Thoracic aorta (tissue), 2 donors: ENCODE results near the gene OTOP3. TPM values are rescaled to one million over a fixed set of nuclear protein-coding genes. Genes with fewer than 3 reads are reported as not detected.

ENCODE experiments used
- ATAC-seq: fragments of 150-250 bp; one replicate; pipeline ENCODE4 v1.8.0; 2017; ENCODE audit warnings: low read depth; ENCODE audit not compliant: insufficient number of reproducible peaks, low FRiP score
- DNase-seq: peaks from one replicate; pipeline ENCODE4 v3.0.0-alpha.2; 2020; ENCODE audit warnings: low spot score
- H3K27ac ChIP-seq, 2 donors: fragments of 200-600 bp; sonication (generic); 1 replicate in 1 of 2; 2 replicates in 1 of 2; pipeline ENCODE4 v1.5.1; 2016; ENCODE audit warnings: mild to moderate bottlenecking in 2 of 2, moderate library complexity in 2 of 2
- H3K27me3 ChIP-seq: fragments of 200-600 bp; sonication (generic); replicated peaks from 2 replicates; pipeline ENCODE4 v1.6.0; 2016; ENCODE audit warnings: mild to moderate bottlenecking; ENCODE audit not compliant: insufficient read depth
- H3K36me3 ChIP-seq: fragments of 200-600 bp; sonication (generic); one replicate; pipeline ENCODE4 v1.5.1; 2016
- H3K4me1 ChIP-seq, 2 donors: fragments of 200-600 bp; sonication (generic); 1 replicate in 1 of 2; 2 replicates in 1 of 2; pipeline versions ENCODE4 v1.5.1 to v1.6.0; 2016; ENCODE audit warnings: low read depth in 2 of 2, mild to moderate bottlenecking in 1 of 2; ENCODE audit not compliant: control insufficient read depth in 1 of 2
- H3K4me3 ChIP-seq: fragments of 200-600 bp; sonication (generic); 2 replicates; pipeline ENCODE4 v1.5.1; 2016; ENCODE audit warnings: mild to moderate bottlenecking
- H3K9me3 ChIP-seq: fragments of 200-600 bp; sonication (generic); 2 replicates; pipeline ENCODE4 v1.5.1; 2016
- total RNA-seq, 2 donors: library from RNA; depleted of rRNA; stranded (reverse); fragments of >200 nt; gene quantifications; one replicate each; pipeline versions ENCODE4 v1.1.0 to v1.2.3, GENCODE V29; 2016
- TF ChIP-seq, protein P1 (sequence below): fragments of 200-600 bp; sonication (generic); IDR thresholded peaks from one replicate; pipeline ENCODE4 v1.5.1; 2019; ENCODE audit warnings: antibody characterized with exemption

OTOP3 gene
- total RNA-seq, 2 donors from 2014 or later = not detected

DNA sequence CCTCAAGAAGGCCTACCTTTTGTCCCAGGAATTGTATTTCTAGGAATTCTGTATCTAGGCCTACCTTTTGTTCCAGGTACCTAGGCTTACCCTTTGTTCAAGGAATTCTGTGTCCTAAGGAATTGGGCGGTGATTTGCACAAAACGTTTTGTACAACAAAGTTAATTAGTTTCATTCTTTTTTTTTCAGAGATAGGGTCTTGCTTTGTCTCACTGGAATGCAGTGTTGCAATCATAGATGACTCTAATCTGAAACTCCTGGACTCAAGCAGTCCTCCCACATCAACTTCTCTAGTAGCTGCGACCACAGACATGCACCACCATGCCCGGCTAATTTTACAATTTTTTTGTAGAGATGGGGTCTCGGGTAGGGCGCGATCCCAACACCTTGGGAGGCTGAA is 58.7 kb downstream of the OTOP3 start:
- Histone ChIP-seq H3K36me3 (peaks cover 1% of the 10 kb centered on the region), H3K4me1 (peaks cover 0 to 7% of the 10 kb centered on the region in 2 donors), H3K9me3 (no peaks in the 10 kb centered on the region), H3K27me3 (no peaks in the 10 kb centered on the region), H3K4me3 (no peak overlapping the region), H3K27ac (no peak overlapping the region)
- DNase-seq (no peak), ATAC-seq (no peak)
- TF ChIP-seq, protein P1, sequence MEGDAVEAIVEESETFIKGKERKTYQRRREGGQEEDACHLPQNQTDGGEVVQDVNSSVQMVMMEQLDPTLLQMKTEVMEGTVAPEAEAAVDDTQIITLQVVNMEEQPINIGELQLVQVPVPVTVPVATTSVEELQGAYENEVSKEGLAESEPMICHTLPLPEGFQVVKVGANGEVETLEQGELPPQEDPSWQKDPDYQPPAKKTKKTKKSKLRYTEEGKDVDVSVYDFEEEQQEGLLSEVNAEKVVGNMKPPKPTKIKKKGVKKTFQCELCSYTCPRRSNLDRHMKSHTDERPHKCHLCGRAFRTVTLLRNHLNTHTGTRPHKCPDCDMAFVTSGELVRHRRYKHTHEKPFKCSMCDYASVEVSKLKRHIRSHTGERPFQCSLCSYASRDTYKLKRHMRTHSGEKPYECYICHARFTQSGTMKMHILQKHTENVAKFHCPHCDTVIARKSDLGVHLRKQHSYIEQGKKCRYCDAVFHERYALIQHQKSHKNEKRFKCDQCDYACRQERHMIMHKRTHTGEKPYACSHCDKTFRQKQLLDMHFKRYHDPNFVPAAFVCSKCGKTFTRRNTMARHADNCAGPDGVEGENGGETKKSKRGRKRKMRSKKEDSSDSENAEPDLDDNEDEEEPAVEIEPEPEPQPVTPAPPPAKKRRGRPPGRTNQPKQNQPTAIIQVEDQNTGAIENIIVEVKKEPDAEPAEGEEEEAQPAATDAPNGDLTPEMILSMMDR = no peak

GRCh38 chr17:74995847-74996246 is 60.1 kb downstream of the OTOP3 start:
- ATAC-seq = no peak

GRCh38 chr17:74998783-74999182 is 63.1 kb downstream of the OTOP3 start:
- DNase-seq = no peak
- TF ChIP-seq, protein P1 = no peak
- no peak for ATAC-seq

More at GRCh38 chr17:74995847-74996246, 60.1 kb downstream of the OTOP3 start:
- peaks cover 5% of the 10 kb centered on the region for H3K36me3 ChIP-seq
- no peak for DNase-seq
- H3K27ac ChIP-seq = no peak overlapping the region
- H3K9me3 ChIP-seq = no peaks in the 10 kb centered on the region
- no peak overlapping the region for H3K4me3 ChIP-seq
- TF ChIP-seq, protein P1 = no peak
- H3K27me3 ChIP-seq = no peaks in the 10 kb centered on the region
- H3K4me1 ChIP-seq = no peaks in the 10 kb centered on the region

GRCh38 chr17:74999523-74999922 is 63.8 kb downstream of the OTOP3 start:
- H3K9me3 ChIP-seq = no peaks in the 10 kb centered on the region
- DNase-seq (no peak), ATAC-seq (no peak)
- TF ChIP-seq, protein P1 = no peak
- H3K4me1 ChIP-seq = no peaks in the 10 kb centered on the region
- no peaks in the 10 kb centered on the region for H3K27me3 ChIP-seq
- H3K27ac ChIP-seq = no peak overlapping the region
- peaks cover 26% of the 10 kb centered on the region for H3K36me3 ChIP-seq
- H3K4me3 ChIP-seq = no peak overlapping the region

More at GRCh38 chr17:74998783-74999182, 63.1 kb downstream of the OTOP3 start:
- no peak overlapping the region for H3K27ac ChIP-seq
- no peaks in the 10 kb centered on the region for H3K27me3 ChIP-seq
- no peaks in the 10 kb centered on the region for H3K4me1 ChIP-seq
- H3K36me3 ChIP-seq = peaks cover 24% of the 10 kb centered on the region
- H3K9me3 ChIP-seq = no peaks in the 10 kb centered on the region
- no peak overlapping the region for H3K4me3 ChIP-seq

Other genes starting within 250 kb of the OTOP3 start
- gene CD300LF, start 223.0 kb upstream of the OTOP3 start, total RNA-seq = 1 to 10 TPM in 1 of 2 donors, not detected in 1; 2.3 TPM
- gene RAB37, start 198.6 kb upstream of the OTOP3 start, total RNA-seq = 1 to 10 TPM; 2.2 to 3.2 TPM
- gene NHERF1, start 187.3 kb upstream of the OTOP3 start, total RNA-seq = 10 to 100 TPM; 23.2 to 32.8 TPM
- 10 to 100 TPM; 37.1 to 39.4 TPM for gene NAT9, start 159.6 kb upstream of the OTOP3 start, total RNA-seq
- gene GRIN2C, start 76.0 kb upstream of the OTOP3 start, total RNA-seq = 1 to 10 TPM in 1 of 2 donors, under 1 TPM in 1; 0.42 to 1.4 TPM
- 1 to 10 TPM; 4.4 to 9.7 TPM for gene FDXR, start 62.9 kb upstream of the OTOP3 start, total RNA-seq
- not detected for gene FADS6, start 42.3 kb upstream of the OTOP3 start, total RNA-seq
- not detected for gene USH1G, start 12.6 kb upstream of the OTOP3 start, total RNA-seq
- not detected for gene OTOP2, start 11.6 kb upstream of the OTOP3 start, total RNA-seq
- gene HID1, start 36.9 kb downstream of the OTOP3 start, total RNA-seq = 10 to 100 TPM; 14.3 to 14.8 TPM
- gene CDR2L, start 51.7 kb downstream of the OTOP3 start, total RNA-seq = 10 to 100 TPM; 26.4 to 29.8 TPM
- gene MRPL58, start 76.8 kb downstream of the OTOP3 start, total RNA-seq = 10 to 100 TPM; 40.3 to 82.6 TPM
- 100 to 1,000 TPM; 109 to 189 TPM for gene ATP5PD, start 111.1 kb downstream of the OTOP3 start, total RNA-seq
- gene KCTD2, start 111.3 kb downstream of the OTOP3 start, total RNA-seq = 10 to 100 TPM; 18.7 to 22.7 TPM
- gene SLC16A5, start 152.1 kb downstream of the OTOP3 start, total RNA-seq = 10 to 100 TPM in 1 of 2 donors, 1 to 10 TPM in 1; 9.2 to 10.0 TPM
- gene ARMC7, start 174.1 kb downstream of the OTOP3 start, total RNA-seq = 1 to 10 TPM; 6.1 to 7.6 TPM
- gene NT5C, start 195.8 kb downstream of the OTOP3 start, total RNA-seq = 10 to 100 TPM; 57.9 to 80.0 TPM
- 10 to 100 TPM; 19.6 to 45.7 TPM for gene JPT1, start 218.6 kb downstream of the OTOP3 start, total RNA-seq
- gene SUMO2, start 247.1 kb downstream of the OTOP3 start, total RNA-seq = 10 to 100 TPM; 57.9 to 60.1 TPM